H1 (cell line): ENCODE measurements around the gene OTOGL.

Source experiments
- ASH2L ChIP-seq: fragments of 200-600, 300-600 bp; sonication (generic); IDR thresholded peaks from one replicate; pipeline ENCODE4 v1.7.1; 2017; ENCODE audit warnings: low read length
- EGR1 ChIP-seq: IDR thresholded peaks from 2 replicates; pipeline ENCODE4 v1.6.1; 2011; ENCODE audit warnings: low read depth, low read length, borderline replicate concordance
- EP300 ChIP-seq, 2 experiments: IDR thresholded peaks; 1 replicate in 1 of 2; 2 replicates in 1 of 2; pipeline ENCODE4 v1.6.1; 2011 to 2012; ENCODE audit warnings: low read depth in 2 of 2, low read length in 2 of 2, mild to moderate bottlenecking in 2 of 2, borderline replicate concordance in 1 of 2, inconsistent platforms in 1 of 2, moderate library complexity in 1 of 2
- EZH2 ChIP-seq: fragments of 200-600 bp; sonication (generic); IDR thresholded peaks from 2 replicates; pipeline ENCODE4 v1.7.1; 2012; ENCODE audit warnings: low read depth, mild to moderate bottlenecking, moderate library complexity, low read length, inconsistent platforms; ENCODE audit not compliant: severe bottlenecking
- FOSL1 ChIP-seq: IDR thresholded peaks from 2 replicates; pipeline ENCODE4 v1.6.1; 2011; ENCODE audit warnings: mild to moderate bottlenecking, low read depth, low read length, moderate library complexity; ENCODE audit not compliant: insufficient read depth
- JUND ChIP-seq: IDR thresholded peaks from 2 replicates; pipeline ENCODE4 v1.6.1; 2011; ENCODE audit warnings: mild to moderate bottlenecking, improper control_type of control experiment, low read length
- POLR2AphosphoS5 ChIP-seq: IDR thresholded peaks from 2 replicates; pipeline ENCODE4 v1.6.1; 2011; ENCODE audit warnings: low read depth, low read length
- SAP30 ChIP-seq: fragments of 300-600 bp; sonication (generic); IDR thresholded peaks from 2 replicates; pipeline ENCODE4 v1.7.1; 2012; ENCODE audit warnings: low read length, moderate library complexity, mild to moderate bottlenecking, inconsistent platforms; ENCODE audit not compliant: insufficient read depth, insufficient replicate concordance
- TAF1 ChIP-seq: IDR thresholded peaks from 2 replicates; pipeline ENCODE4 v1.6.1; 2011; ENCODE audit warnings: mild to moderate bottlenecking, low read depth, low read length
- TEAD4 ChIP-seq: IDR thresholded peaks from 2 replicates; pipeline ENCODE4 v1.6.1; 2012; ENCODE audit warnings: low read depth, low read length, inconsistent platforms, mixed read lengths
- TF ChIP-seq, protein P1 (sequence below): IDR thresholded peaks from 2 replicates; pipeline ENCODE4 v1.6.1; 2012; ENCODE audit warnings: inconsistent platforms
- TF ChIP-seq, protein P2 (sequence below), 3 experiments: IDR thresholded peaks; 1 replicate in 2 of 3; 2 replicates in 1 of 3; pipeline versions ENCODE4 v1.5.1 to v1.6.1; 2011; ENCODE audit warnings: low read length in 3 of 3, mild to moderate bottlenecking in 3 of 3, inconsistent platforms in 2 of 3, low read depth in 1 of 3, moderate library complexity in 1 of 3; ENCODE audit not compliant: insufficient read depth in 1 of 3; ENCODE audit errors: control extremely low read depth in 1 of 3
- TF ChIP-seq, protein P3 (sequence below): IDR thresholded peaks from 2 replicates; pipeline ENCODE4 v1.6.1; 2011; ENCODE audit warnings: low read depth, mild to moderate bottlenecking, low read length; ENCODE audit not compliant: insufficient read depth

DNA sequence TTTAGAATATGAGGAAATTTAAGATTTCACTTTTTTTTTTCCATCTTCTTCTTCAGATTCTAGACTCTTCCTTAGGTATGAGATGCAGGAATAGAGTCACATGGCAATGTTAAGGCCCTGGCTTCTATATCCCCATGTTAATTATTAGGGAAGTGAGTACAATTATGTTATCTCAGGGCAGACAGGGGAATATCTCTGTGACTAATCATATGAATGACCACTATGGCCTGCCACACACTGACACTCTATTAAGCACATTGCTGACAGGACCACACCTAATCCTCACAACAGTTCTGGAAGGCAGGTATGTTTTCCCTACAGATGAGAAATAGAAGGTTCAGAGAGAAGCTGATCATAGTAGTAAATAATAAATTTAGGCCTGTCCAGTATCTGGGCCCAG lies 275.3 kb downstream of the OTOGL start:
- TF ChIP-seq JUND (no peak), FOSL1 (no peak), EGR1 (no peak), POLR2AphosphoS5 (no peak), EZH2 (no peak), SAP30 (no peak), ASH2L (no peak), TEAD4 (no peak), EP300 (IDR thresholded peaks at IDR 0.05; ENCODE audit: borderline replicate concordance in 1 of 2, low read depth in 2 of 2, low read length in 2 of 2) (no peak), TAF1 (no peak)
- TF ChIP-seq, protein P1, sequence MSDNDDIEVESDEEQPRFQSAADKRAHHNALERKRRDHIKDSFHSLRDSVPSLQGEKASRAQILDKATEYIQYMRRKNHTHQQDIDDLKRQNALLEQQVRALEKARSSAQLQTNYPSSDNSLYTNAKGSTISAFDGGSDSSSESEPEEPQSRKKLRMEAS: no peak
- TF ChIP-seq, protein P2, sequence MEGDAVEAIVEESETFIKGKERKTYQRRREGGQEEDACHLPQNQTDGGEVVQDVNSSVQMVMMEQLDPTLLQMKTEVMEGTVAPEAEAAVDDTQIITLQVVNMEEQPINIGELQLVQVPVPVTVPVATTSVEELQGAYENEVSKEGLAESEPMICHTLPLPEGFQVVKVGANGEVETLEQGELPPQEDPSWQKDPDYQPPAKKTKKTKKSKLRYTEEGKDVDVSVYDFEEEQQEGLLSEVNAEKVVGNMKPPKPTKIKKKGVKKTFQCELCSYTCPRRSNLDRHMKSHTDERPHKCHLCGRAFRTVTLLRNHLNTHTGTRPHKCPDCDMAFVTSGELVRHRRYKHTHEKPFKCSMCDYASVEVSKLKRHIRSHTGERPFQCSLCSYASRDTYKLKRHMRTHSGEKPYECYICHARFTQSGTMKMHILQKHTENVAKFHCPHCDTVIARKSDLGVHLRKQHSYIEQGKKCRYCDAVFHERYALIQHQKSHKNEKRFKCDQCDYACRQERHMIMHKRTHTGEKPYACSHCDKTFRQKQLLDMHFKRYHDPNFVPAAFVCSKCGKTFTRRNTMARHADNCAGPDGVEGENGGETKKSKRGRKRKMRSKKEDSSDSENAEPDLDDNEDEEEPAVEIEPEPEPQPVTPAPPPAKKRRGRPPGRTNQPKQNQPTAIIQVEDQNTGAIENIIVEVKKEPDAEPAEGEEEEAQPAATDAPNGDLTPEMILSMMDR (IDR thresholded peaks at IDR 0.05; ENCODE audit: control extremely low read depth in 1 of 3, insufficient read depth in 1 of 3, low read depth in 1 of 3, low read length in 3 of 3): no peak
- TF ChIP-seq, protein P3, sequence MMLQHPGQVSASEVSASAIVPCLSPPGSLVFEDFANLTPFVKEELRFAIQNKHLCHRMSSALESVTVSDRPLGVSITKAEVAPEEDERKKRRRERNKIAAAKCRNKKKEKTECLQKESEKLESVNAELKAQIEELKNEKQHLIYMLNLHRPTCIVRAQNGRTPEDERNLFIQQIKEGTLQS: no peak
